Mesodermal cell (in vitro differentiated cells): ENCODE measurements around the gene GLTP.
"Not testable (repeated sequence)": the region's sequence is repeated elsewhere in the genome, so short reads cannot be mapped to it uniquely, and the experiment has no call there.

Source experiments
- H3K27ac ChIP-seq: 2 replicates; pipeline ENCODE4 v1.7.0; 2013; ENCODE audit warnings: mild to moderate bottlenecking, low read depth, low read length, moderate library complexity; ENCODE audit not compliant: severe bottlenecking
- H3K36me3 ChIP-seq: 2 replicates; pipeline ENCODE4 v1.7.1; 2013; ENCODE audit warnings: mild to moderate bottlenecking, low read length, moderate library complexity; ENCODE audit not compliant: control insufficient read depth, insufficient read depth
- H3K4me1 ChIP-seq: one replicate; pipeline ENCODE4 v1.7.1; 2013; ENCODE audit warnings: mild to moderate bottlenecking, low read length; ENCODE audit not compliant: insufficient read depth, control insufficient read depth, poor library complexity, severe bottlenecking
- H3K4me3 ChIP-seq: 2 replicates; pipeline ENCODE4 v1.7.0; 2013; ENCODE audit warnings: low read length, control low read depth, mild to moderate bottlenecking; ENCODE audit not compliant: insufficient read depth, poor library complexity, severe bottlenecking; ENCODE audit errors: extremely low read depth
- H3K9me3 ChIP-seq: 2 replicates; pipeline ENCODE4 v1.7.1; 2013; ENCODE audit warnings: mild to moderate bottlenecking, low read length, moderate library complexity; ENCODE audit not compliant: control insufficient read depth
- WGBS, 2 experiments: methylation state at CpG; one replicate each; pipeline ENCODE4 v1.1.5; 2013; ENCODE audit warnings: missing lambda C conversion rate in 2 of 2; ENCODE audit not compliant: insufficient coverage in 2 of 2; 5-methylcytosine and 5-hydroxymethylcytosine counted together

Gene GLTP

DNA sequence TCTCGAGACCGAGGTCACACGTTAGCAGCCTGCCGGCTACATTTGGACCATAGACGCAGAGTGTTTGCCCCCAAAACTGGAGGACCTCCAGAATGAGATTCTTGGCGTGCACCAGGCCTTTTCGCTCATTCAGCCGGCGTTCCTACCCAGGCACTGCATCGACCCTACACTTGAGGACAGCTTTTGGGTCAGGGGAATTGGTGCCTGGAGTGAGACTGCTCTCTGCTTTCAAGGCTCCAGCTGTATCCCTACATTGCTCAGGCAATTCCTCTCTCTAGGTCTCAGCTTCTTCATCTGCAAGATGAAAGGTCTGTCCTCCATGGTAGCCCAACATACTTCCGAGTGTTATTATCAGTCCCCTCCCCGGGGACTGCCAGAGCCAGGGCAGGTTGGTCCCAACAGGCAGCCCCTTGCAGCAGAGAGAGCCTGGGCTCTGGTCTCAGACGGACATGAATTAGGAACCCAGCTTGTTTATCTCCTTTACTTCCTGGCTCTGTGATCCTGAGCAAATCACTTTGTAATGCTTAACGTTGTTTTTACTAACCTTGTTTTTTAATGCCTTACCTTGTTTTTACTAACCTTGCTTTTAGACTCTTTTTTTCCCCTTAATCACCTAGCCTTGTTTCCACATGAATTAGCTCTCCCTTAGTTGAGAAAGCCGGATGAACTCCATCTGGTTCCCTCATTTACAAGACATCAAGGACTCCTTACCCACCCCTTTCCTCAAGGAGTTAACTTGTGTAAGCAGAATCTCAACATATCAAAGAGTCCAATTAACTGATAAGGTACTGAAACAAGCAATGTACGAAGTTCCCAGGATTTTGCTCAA lies 20.6 kb upstream of the GLTP start:
- Histone ChIP-seq H3K4me3 (peak overlapping the region; percentile 51), H3K4me1 (peaks cover 8% of the 10 kb centered on the region), H3K36me3 (peaks cover 34% of the 10 kb centered on the region), H3K27ac (no peak overlapping the region), H3K9me3 (no peaks in the 10 kb centered on the region)
- 2 to 4% methylated on average over 10 to 15 of the region's 16 CpGs for WGBS, 2 experiments

DNA sequence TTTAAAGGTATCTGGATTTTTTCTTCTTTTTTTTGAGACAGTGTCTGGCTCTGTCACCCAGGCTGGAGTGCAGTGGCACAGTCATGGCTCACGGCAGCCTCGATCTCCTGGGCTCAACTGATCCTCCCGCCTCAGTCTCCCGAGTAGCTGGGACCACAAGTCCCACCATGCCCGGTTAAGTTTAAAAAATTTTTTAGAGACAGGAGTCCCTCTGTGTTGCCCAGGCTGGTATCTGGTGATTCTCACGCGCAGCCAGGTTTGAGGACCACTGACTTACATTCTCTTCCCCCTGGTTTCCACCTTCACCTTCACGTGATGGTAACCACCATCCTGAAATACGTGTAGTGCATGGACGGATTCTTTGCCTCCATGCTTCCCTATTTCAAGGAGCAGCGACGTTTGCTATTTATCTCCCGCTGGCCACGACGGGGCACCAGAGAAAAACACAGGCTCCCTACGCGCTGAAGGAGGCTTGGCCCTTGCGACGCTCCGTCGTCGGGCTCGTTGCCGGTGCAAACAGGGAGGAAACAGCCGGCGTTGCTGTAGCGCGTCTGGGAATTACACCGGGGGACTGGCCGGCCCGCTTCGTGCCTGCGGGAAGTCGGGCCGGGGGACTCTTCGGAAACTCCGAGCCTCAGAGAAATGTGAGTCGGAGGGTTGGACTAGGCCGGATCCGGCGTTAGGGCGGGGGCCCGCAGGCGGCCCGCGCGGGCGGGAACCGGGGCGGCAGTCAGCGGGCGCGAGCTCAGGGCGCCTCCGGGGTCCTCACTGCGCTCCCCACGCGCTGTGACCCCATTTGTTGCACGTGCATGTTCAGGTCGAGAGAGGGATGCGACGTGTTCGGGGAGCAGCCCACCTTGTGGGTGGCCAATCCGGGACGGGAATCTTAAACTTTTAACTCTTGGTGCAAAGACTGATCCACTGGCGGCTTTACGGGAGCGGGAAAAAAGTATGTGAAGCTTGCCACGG lies 19.7 kb upstream of the GLTP start, which contains the start of gene TCHP:
Gene TCHP, plus strand, starts transcription at position 492 of the 969 bp plus-strand sequence. CDS start 2,753 bp downstream, outside the sequence.
- Histone ChIP-seq H3K27ac (peak within 1 kb of the TSS; percentile 74), H3K36me3 (peaks cover 25% of the 10 kb centered on the region), H3K4me1 (peaks cover 8% of the 10 kb centered on the region), H3K9me3 (no peaks in the 10 kb centered on the region), H3K4me3 (peak within 1 kb of the TSS; percentile 51)
- WGBS, 2 experiments, result 5 to 6% methylated on average over 67 to 68 of the region's 69 CpGs

DNA sequence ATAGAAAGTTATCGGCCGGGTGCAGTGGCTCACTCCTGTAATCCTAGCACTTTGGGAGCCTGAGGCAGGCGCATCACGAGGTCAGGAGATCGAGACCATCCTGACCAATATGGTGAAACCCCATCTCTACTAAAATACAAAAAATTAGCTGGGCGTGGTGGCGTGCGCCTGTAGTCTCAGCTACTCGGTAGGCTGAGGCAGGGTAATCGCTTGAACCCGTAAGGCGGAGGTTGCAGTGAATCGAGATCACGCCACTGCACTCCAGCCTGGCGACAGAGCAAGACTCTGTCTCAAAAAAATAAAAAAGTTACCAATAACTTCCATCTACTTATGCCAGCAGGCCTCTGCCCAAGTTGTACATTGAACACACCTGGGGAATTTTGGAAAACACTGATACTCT lies 19.0 kb upstream of the GLTP start:
- H3K9me3 ChIP-seq, H3K4me1 ChIP-seq: not testable (repeated sequence)
- H3K36me3 ChIP-seq, result peaks cover 18% of the 10 kb centered on the region
- peak overlapping the region; percentile 51 for H3K4me3 ChIP-seq
- 85 to 99% methylated on average over 15 of the region's 15 CpGs for WGBS, 2 experiments
- peak overlapping the region; percentile 74 for H3K27ac ChIP-seq

DNA sequence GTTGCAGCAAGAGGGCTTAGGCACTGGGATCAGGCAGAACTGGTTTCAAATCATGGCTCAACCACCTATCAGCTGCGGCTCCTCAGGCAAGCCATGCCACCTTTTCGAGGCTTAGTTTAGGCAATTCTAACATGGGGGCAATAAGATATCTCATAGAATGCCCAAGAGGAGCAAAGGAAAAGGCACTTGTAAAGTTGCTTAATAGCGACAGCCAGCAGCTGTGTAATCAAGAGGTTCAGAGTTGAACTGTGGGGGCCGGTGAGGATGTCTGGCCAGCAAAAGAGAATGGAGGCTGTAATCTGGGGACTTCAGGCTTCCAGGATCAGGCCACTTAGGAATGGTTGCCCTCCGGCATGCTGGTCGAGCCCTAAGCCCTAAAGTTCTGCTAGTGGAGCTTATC lies 16.7 kb upstream of the GLTP start:
- Histone ChIP-seq H3K36me3 (no peaks in the 10 kb centered on the region), H3K9me3 (no peaks in the 10 kb centered on the region), H3K27ac (no peak overlapping the region), H3K4me3 (no peak overlapping the region), H3K4me1 (peaks cover 8% of the 10 kb centered on the region)
- 88 to 98% methylated on average over 5 to 6 of the region's 6 CpGs for WGBS, 2 experiments

DNA sequence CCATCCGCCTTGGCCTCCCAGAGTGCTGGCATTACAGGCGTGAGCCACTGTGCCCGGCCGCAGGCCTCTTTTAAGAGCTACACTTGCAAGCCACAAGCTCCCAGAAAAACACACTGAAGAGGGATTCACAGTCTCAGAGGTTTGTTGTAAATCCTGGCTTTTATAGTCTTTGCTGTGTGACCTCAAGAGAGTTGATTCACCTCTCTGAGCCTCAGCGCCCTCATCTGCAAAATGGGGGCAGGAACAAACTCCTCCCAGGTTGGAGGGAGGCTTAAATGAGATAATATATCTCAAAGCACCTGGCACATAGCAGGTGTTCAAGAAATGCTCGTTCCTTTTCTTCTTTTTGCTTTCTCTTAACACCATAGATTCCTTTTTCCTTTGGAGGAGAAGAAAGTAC lies 15.8 kb upstream of the GLTP start:
- no peaks in the 10 kb centered on the region for H3K36me3 ChIP-seq
- 73 to 91% methylated on average over 2 to 5 of the region's 6 CpGs for WGBS, 2 experiments

DNA sequence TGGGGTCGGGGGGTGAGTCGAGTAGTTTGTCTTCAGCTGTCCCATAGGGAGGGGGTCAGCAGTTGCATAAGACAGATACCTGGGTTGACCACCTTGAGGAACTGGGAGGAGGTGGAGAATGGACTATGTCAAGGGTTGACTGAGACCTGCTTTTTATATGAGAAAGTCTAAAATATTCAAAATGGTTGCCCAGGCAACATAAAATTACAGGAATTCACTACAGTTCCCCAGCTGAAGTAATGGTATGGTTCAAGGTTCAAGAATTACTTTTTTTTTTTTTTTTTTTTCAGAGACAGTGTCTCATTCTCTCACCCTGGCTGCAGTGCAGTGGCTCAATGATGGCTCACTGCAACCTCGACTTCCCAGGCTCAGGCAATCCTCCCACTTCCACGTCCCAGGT lies 14.6 kb upstream of the GLTP start:
- no peak overlapping the region for H3K4me3 ChIP-seq
- no peaks in the 10 kb centered on the region for H3K36me3 ChIP-seq
- H3K27ac ChIP-seq, result no peak overlapping the region
- 69 to 76% methylated on average over 2 to 3 of the region's 4 CpGs for WGBS, 2 experiments
- no peaks in the 10 kb centered on the region for H3K9me3 ChIP-seq
- no peaks in the 10 kb centered on the region for H3K4me1 ChIP-seq

More for the DNA sequence above, 15.8 kb upstream of the GLTP start:
- Histone ChIP-seq H3K27ac (no peak overlapping the region), H3K4me3 (no peak overlapping the region), H3K9me3 (no peaks in the 10 kb centered on the region), H3K4me1 (peaks cover 2% of the 10 kb centered on the region)

DNA sequence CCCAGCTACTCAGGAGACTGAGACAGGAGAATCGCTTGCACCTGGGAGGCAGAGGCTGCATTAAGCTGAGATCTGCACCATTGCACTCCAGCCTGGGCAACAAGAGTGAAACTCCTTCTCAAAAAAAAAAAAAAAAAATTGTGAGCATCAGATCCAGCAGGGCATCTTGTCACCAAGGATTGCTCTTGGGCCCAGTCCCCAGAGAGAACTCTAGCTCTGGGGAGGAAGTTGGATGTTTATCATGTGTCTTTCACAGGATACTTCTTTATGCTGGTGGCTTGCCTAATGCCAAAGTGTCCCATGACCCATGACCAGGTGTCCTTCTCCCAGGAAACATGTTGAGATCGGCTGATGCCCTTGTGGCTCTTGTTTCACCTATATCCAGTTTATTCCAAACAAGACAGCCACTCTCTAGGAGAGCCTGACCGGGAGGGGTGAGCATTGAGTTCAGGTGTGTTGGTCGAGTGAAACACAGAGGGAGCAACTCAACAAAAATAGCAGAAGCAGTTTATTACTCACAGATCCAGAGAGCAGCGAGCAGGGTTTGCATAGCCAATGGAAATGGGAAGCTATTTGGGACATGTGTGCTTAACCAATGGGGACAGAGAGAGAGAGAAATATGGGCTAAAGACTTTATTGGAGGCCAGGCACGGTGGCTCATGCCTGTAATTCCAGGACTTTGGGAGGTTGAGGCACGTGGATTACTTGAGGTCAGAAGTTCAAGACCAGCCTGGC lies 13.1 kb upstream of the GLTP start:
- Histone ChIP-seq H3K27ac (no peak overlapping the region), H3K4me3 (no peak overlapping the region), H3K4me1 (no peaks in the 10 kb centered on the region), H3K9me3 (no peaks in the 10 kb centered on the region), H3K36me3 (no peaks in the 10 kb centered on the region)
- 79 to 88% methylated on average over 2 to 3 of the region's 7 CpGs for WGBS, 2 experiments

DNA sequence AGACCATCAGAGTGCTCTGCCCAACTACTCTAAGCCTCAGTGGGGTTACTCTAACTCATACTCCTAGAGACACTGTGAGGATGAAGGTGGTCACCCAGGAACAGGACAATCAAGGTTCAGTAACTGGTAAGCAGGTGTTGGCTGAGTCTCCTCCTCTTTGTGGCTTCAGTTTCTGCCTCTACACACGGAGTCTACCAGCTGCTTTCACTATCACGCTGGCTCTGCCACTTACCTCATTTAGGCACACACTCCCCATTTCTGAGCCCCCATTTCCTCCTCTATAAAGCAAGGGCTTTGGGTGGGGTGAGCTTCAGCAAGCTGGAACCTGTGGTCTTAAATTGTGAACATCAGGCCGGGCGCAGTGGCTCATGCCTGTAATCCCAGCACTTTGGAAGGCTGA lies 12.4 kb upstream of the GLTP start:
- 60 to 88% methylated on average over 1 to 2 of the region's 4 CpGs for WGBS, 2 experiments
- Histone ChIP-seq H3K27ac (no peak overlapping the region), H3K4me1 (no peaks in the 10 kb centered on the region), H3K36me3 (no peaks in the 10 kb centered on the region), H3K9me3 (no peaks in the 10 kb centered on the region), H3K4me3 (no peak overlapping the region)

DNA sequence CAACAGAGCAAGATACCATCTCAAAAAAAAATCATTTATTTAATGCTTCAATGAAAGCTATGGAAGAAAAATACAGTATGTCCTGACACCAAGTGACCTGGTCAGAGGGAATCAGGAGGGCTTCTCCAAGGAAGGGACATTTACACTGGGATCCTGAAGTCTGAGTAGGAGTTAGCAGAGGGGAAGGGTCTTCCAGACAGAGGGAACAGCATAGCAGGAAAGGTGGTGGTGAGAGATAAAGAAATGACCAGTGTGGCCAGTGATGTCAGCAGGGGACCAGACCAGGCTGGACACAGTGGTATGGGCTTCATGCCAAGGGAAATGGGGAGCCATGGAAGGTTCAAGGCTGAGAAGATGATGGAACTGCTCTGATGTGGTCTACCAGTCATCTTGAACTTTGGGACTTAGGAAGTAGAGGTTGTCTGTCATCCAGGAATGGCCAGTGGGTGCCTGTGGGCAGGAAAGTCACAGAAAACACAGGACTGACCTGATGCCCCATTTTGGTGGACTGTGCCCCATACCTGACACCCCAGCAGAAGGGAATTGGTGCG lies 11.9 kb upstream of the GLTP start:
- 100% methylated on average over 1 of the region's 1 CpG; no CpG with 5 or more reads in 1 of the 2 experiments for WGBS, 2 experiments
- Histone ChIP-seq H3K4me1 (no peaks in the 10 kb centered on the region), H3K27ac (no peak overlapping the region), H3K36me3 (no peaks in the 10 kb centered on the region), H3K4me3 (no peak overlapping the region), H3K9me3 (no peaks in the 10 kb centered on the region)

DNA sequence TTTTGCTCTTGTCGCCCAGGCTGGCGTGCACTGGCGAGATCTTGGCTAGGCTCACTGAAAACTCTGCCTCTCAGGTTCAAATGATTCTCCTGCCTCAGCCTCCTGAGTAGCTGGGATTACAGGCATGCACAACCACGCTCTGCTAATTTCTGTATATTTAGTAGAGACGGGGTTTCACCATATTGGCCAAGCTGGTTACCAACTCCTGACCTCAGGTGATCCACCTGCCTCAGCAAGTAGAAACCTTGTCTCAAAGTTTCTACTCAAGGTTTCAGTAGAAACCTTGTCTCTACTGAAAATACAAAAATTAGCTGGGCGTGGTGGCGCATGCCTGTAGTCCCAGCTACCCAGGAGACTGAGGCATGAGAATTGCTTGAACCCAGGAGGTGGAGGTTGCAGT lies 11.4 kb upstream of the GLTP start:
- H3K4me1 ChIP-seq, H3K4me3 ChIP-seq, H3K27ac ChIP-seq, H3K36me3 ChIP-seq, H3K9me3 ChIP-seq: not testable (repeated sequence)
- WGBS, 2 experiments, result 93 to 95% methylated on average over 5 to 6 of the region's 7 CpGs
